ENCODE results near the gene MCF2L2.

The MCF2L2 gene

GRCh38 chr3:183340222-183340621 lies 88.2 kb downstream of the MCF2L2 start:
- ChIA-PET CTCF (no interaction called here), POLR2A (no interaction called here)
- Histone ChIP-seq H3K4me1 (ENCODE audit: control insufficient read depth, insufficient read depth, low read length) (no peaks in the 10 kb centered on the region), H3K4me3 (ENCODE audit: low read depth, low read length) (no peak overlapping the region), H3K9me3 (ENCODE audit: control insufficient read depth, insufficient read depth, low read depth, low read length) (no peaks in the 10 kb centered on the region), H3K27ac (ENCODE audit: extremely low read depth, low read depth, low read length) (no peak overlapping the region), H3K36me3 (ENCODE audit: control insufficient read depth in 2 of 2, insufficient read depth in 1 of 2, low read length in 2 of 2) (no peaks in the 10 kb centered on the region)
- no peak for TF ChIP-seq ZNF677 (tag by site-specific recombination; IDR thresholded peaks at IDR 0.05)
- no peak for TF ChIP-seq ZNF449 (tag by site-specific recombination; IDR thresholded peaks at IDR 0.05)
- TF ChIP-seq ZNF610 (tag by site-specific recombination; IDR thresholded peaks at IDR 0.05; ENCODE audit: borderline replicate concordance): no peak
- no peak for TF ChIP-seq ZNF114 (tag by site-specific recombination; IDR thresholded peaks at IDR 0.05)
- TF ChIP-seq, protein P1, sequence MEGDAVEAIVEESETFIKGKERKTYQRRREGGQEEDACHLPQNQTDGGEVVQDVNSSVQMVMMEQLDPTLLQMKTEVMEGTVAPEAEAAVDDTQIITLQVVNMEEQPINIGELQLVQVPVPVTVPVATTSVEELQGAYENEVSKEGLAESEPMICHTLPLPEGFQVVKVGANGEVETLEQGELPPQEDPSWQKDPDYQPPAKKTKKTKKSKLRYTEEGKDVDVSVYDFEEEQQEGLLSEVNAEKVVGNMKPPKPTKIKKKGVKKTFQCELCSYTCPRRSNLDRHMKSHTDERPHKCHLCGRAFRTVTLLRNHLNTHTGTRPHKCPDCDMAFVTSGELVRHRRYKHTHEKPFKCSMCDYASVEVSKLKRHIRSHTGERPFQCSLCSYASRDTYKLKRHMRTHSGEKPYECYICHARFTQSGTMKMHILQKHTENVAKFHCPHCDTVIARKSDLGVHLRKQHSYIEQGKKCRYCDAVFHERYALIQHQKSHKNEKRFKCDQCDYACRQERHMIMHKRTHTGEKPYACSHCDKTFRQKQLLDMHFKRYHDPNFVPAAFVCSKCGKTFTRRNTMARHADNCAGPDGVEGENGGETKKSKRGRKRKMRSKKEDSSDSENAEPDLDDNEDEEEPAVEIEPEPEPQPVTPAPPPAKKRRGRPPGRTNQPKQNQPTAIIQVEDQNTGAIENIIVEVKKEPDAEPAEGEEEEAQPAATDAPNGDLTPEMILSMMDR (tag by site-specific recombination; IDR thresholded peaks at IDR 0.05): no peak
- no peak for TF ChIP-seq ZNF701 (tag by site-specific recombination; IDR thresholded peaks at IDR 0.05)
- TF ChIP-seq TRIM28 (IDR thresholded peaks at IDR 0.05; ENCODE audit: borderline replicate concordance, low read length): no peak
- no peak for TF ChIP-seq ZXDB (tag by site-specific recombination; IDR thresholded peaks at IDR 0.05)
- TF ChIP-seq ZNF558 (tag by site-specific recombination; IDR thresholded peaks at IDR 0.05): no peak
- no peak for TF ChIP-seq ZNF184 (tag by site-specific recombination; IDR thresholded peaks at IDR 0.05)
- no peak for TF ChIP-seq ZNF561 (tag by site-specific recombination; IDR thresholded peaks at IDR 0.05; ENCODE audit: borderline replicate concordance)
- TF ChIP-seq, protein P2, sequence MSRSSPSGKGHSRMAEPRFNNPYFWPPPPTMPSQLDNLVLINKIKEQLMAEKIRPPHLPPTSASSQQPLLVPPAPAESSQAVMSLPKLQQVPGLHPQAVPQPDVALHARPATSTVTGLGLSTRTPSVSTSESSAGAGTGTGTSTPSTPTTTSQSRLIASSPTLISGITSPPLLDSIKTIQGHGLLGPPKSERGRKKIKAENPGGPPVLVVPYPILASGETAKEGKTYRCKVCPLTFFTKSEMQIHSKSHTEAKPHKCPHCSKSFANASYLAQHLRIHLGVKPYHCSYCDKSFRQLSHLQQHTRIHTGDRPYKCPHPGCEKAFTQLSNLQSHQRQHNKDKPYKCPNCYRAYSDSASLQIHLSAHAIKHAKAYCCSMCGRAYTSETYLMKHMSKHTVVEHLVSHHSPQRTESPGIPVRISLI (tag by site-specific recombination; IDR thresholded peaks at IDR 0.05): no peak

GRCh38 chr3:183339461-183340086 lies 88.8 kb downstream of the MCF2L2 start:
- H3K27ac ChIP-seq (ENCODE audit: extremely low read depth, low read depth, low read length): no peak overlapping the region
- ChIA-PET POLR2A (no interaction called here), CTCF (no interaction called here)
- TF ChIP-seq ZNF704 (tag by site-specific recombination; IDR thresholded peaks at IDR 0.05): no peak
- TF ChIP-seq ZNF555 (tag by site-specific recombination; conservative IDR thresholded peaks at IDR 0.05): no peak
- no peak for TF ChIP-seq TRIM28 (IDR thresholded peaks at IDR 0.05; ENCODE audit: borderline replicate concordance, low read length)
- TF ChIP-seq ZNF76 (tag by site-specific recombination; IDR thresholded peaks at IDR 0.05; ENCODE audit: borderline replicate concordance, low read depth): no peak
- TF ChIP-seq, protein P3, sequence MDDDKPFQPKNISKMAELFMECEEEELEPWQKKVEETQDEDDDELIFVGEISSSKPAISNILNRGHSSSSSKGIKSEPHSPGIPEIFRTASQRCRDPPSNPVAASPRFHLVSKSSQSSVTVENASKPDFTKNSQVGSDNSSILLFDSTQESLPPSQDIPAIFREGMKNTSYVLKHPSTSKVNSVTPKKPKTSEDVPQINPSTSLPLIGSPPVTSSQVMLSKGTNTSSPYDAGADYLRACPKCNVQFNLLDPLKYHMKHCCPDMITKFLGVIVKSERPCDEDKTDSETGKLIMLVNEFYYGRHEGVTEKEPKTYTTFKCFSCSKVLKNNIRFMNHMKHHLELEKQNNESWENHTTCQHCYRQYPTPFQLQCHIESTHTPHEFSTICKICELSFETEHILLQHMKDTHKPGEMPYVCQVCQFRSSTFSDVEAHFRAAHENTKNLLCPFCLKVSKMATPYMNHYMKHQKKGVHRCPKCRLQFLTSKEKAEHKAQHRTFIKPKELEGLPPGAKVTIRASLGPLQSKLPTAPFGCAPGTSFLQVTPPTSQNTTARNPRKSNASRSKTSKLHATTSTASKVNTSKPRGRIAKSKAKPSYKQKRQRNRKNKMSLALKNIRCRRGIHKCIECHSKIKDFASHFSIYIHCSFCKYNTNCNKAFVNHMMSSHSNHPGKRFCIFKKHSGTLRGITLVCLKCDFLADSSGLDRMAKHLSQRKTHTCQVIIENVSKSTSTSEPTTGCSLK (tag by site-specific recombination; IDR thresholded peaks at IDR 0.05): no peak
- TF ChIP-seq ZNF350 (tag by site-specific recombination; IDR thresholded peaks at IDR 0.05): no peak
- no peak for TF ChIP-seq KLF9 (tag by site-specific recombination; IDR thresholded peaks at IDR 0.05; ENCODE audit: low read depth)
- TF ChIP-seq MZF1 (tag by site-specific recombination; IDR thresholded peaks at IDR 0.05; ENCODE audit: borderline replicate concordance): no peak
- no peak for TF ChIP-seq HOXC10 (CRISPR knock-in tag; IDR thresholded peaks at IDR 0.05)
- H3K36me3 ChIP-seq (ENCODE audit: control insufficient read depth in 2 of 2, insufficient read depth in 1 of 2, low read length in 2 of 2): no peaks in the 10 kb centered on the region
- no peaks in the 10 kb centered on the region for H3K4me1 ChIP-seq (ENCODE audit: control insufficient read depth, insufficient read depth, low read length)
- no peaks in the 10 kb centered on the region for H3K9me3 ChIP-seq (ENCODE audit: control insufficient read depth, insufficient read depth, low read depth, low read length)
- no peak overlapping the region for H3K4me3 ChIP-seq (ENCODE audit: low read depth, low read length)
